ENCODE measurements around the gene DUSP14. TPM values are rescaled to one million over a fixed set of nuclear protein-coding genes. Genes with fewer than 3 reads are reported as not detected.

Gene DUSP14
- total RNA-seq, 1 experiment from 2014 or later, result 30.2 TPM

DNA sequence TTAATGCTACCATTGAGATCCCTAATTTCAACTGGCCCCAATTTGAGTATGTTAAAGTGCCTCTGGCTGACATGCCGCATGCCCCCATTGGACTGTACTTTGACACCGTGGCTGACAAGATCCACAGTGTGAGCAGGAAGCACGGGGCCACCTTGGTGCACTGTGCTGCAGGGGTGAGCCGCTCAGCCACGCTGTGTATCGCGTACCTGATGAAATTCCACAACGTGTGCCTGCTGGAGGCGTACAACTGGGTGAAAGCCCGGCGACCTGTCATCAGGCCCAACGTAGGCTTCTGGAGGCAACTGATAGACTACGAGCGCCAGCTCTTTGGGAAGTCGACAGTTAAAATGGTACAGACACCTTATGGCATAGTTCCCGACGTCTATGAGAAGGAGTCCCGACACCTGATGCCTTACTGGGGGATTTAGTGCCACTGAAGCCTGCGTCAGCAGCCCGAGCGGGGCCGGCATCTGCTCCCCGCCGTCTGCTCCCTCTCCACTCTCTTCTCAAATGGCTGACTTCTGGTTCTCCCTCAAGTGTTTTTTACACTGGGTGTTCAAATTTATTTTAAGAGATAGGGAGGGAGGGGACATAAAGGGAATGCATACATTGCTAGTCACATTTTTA is 22.9 kb downstream of the DUSP14 start:
- no peak for DNase-seq (ENCODE audit: extremely low read depth, low read depth)

DNA sequence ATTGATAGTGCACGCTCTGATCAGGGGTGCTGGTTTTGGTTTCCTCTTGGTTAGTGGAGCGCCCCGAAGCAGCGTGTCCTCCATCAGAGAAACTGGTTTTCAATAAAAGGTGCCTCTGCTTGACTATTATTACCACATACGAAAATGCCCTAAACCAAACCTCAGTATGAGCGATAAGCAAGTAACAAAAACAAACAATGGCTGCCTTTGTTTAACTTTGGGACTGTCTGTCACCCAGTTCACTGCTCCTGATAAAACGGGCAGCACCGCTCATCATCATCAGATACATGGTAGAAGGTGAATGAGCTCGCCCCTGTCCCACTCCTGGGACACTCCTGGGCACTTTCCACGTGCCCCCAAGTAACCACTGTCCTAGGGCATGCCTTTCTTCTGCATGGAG is 24.0 kb downstream of the DUSP14 start:
- DNase-seq (ENCODE audit: extremely low read depth, low read depth), result no peak

DNA sequence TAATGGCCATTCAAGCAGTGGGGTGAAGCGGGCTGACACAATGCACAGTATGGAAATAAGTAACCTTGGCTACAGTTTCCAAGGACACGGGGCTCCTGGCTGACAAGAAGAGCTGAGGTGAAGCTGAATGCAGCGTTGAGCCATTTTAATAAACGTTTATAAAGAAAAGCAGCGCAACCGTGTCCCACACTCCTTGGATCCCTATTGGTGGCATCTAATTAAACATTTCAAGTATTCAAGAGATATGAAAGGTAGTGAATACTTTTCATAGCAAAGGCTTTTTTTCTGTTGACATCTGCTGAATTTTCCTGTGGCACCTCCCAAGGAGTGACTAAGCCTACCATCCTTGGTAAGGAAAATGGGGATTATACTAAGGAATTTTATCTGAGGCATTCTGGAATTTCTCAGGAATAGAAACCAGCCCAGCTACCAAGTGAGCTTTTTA is 26.5 kb downstream of the DUSP14 start:
- no peak for DNase-seq (ENCODE audit: extremely low read depth, low read depth)

DNA sequence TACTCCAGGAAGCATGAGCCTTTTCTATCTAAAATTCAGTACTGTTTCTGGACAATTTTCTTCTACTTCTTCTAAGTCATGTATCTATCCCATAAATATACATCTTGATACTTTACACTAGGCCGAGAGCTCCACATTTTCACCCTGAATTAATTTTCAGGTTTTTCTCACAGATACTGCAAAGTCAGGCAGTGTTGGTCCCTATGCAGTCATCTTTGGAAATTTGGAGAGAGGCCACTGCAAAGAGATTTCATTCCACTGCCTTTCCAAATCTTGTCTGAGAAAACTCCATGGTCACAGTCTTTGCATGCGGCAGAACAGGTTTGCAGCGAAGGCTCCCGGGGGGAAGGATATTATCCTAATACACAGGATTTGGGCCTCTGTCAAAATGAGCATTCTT is 28.2 kb downstream of the DUSP14 start:
- DNase-seq (ENCODE audit: extremely low read depth, low read depth), result no peak

DNA sequence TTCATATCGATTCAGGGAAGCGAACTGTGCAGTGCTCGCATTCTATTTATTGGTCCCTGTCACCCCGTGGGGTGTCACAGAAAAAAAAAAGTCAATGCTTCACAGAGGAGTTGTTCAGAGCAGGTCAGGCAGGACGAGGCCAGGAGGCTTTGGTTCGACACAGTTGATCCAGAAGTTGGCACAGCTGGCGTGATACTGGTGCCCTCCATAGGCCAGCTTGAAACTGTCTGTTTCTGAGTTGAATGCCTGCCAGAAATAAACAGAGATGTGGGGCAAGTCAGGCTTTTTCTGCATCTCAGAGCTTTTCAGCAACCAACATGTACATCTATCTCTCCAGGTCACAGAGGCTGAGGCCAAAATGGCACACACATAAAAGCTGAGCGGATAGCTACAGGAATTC is 29.1 kb downstream of the DUSP14 start:
- DNase-seq (ENCODE audit: extremely low read depth, low read depth), result peak; percentile 16

DNA sequence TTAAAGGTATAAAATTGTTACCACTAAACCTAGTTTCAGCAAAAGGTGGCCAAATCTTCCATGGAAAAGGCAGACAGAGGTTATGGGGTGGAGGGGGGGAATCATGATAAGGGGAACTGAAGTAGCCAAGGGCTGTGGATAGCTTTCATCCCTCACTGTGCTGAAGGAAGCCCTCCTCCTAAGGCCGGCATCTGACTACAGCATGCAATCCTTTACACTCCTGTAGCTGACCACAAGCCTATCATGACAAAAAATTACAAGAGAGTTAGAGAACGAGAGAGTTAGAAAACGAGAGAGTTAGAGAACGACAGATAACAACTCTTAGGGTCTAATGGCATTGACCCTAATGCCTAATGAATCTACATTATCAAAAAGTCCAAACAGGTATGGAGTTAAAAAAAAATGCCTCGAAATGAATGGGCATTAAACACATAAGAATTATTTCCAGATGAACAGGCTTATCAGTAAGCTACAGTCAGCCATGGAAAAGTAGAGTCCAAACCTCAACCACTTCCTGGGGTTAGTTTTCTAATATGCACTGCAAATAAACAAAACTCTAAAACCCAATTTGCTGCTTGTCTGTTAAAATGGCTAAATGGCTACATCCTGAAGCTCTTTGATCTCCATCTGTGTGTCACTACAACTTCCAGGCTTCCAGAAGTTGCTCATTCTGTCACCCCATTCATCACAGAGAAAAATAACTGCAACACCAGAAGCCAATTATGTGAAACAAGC is 29.7 kb downstream of the DUSP14 start:
- no peak for DNase-seq (ENCODE audit: extremely low read depth, low read depth)

DNA sequence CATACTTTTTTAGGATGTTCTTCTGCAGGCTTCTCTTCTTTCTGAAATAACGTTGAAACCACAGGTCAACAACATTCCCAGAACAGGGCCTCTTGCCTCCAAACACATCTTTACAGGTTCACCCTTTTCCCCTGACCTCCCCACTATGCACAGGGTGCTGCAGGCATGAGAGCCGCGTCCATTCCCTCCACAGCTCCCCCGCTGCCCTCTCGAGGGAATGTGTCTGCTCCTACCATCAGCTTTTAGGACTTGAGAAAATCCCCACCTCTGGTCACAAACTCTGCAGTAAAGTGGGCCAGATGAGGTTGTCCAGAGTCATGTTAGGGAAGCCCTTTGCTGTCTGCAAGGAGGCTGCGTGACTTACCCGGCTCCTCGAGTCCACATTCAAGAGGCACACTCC is 30.5 kb downstream of the DUSP14 start:
- no peak for DNase-seq (ENCODE audit: extremely low read depth, low read depth)

DNA sequence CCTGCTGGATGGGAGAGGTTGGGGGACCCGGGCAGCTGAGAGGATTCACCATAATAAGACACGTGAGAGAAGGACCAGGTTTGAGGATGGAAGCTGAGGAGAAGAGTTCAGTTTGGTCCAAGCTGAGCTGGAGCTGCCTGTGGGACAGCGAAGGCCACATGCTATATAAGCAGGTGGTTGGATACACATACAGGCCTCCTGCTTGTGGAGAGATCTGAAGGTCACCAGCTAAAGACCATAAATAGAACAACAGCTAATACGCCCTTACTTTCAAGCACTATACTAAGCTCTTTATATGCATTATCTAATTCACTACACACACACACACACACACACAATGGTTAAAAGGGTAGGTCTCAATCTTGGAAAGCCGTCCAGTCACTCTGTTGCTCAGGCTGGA is 32.1 kb downstream of the DUSP14 start:
- DNase-seq (ENCODE audit: extremely low read depth, low read depth), result no peak

DNA sequence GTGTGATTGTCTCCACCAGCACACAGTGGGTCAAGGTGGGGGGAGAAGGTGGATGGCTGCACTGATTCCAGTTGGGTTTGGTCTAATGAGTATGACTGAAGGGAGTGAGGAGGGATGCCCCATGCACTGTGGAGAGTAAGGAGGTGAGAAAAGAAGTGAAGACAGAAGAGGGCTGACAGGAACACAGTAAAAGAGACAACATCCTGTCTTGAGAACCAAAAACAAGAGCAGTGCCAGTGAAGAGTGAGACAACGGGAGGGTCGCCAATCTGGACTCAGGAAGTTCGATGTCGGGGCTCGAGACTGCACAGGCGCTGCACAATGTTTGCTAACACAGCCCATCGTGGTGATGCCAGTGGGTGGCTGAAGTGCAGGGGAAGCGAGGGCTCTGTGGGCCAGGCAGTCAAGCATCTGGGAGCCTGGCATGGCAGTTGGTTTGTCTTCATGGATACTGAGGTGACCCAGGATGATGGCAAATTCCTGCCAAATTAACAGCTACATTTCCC is 34.1 kb downstream of the DUSP14 start:
- DNase-seq (ENCODE audit: extremely low read depth, low read depth), result no peak

DNA sequence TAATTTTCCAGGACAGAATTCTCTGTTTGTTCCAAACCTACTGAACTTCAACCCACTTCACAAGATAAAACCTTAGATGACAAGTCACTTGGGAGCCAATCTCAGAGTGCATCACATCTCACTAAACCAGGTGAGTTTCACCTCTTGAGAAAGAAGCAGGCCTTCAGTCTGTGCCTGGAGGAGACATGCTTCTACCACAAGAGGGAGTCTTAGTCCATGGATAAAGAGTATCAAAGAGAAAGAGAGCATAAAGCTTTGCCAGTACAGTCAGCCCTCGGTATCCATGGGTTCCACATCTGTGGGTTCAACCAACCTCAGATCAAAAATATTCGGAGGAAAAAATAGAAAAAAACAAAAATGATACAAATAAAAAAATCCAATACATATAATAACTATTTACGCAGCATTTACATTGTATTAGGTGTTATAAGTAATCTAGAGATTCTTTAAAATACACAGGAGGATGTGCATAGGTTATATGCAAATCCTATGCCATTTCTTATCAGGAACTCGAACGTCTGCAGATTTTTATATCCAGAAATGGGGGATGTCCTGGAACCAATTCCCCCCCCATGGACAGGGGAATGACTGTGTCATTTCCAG is 37.7 kb downstream of the DUSP14 start:
- DNase-seq (ENCODE audit: extremely low read depth, low read depth), result peak; percentile 61

DNA sequence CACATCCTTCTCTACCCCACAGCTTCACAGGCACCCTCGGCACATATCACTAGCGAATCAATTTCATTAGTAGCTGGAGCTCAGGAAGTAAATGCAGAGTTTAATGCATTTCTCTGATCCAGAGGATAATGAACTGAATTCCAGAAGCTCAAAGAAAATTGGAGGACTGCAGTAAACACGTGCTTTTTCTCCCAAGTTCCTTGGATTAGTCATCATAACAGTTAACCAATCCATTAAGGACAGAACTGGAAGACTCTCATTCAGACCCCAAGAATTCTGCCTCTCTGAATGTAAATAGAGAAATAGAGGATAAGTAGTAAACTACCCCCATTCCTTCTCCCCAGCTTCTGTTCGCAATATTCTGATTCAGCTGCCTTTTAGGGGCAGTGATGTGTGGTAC is 40.7 kb downstream of the DUSP14 start:
- DNase-seq (ENCODE audit: extremely low read depth, low read depth), result no peak

DNA sequence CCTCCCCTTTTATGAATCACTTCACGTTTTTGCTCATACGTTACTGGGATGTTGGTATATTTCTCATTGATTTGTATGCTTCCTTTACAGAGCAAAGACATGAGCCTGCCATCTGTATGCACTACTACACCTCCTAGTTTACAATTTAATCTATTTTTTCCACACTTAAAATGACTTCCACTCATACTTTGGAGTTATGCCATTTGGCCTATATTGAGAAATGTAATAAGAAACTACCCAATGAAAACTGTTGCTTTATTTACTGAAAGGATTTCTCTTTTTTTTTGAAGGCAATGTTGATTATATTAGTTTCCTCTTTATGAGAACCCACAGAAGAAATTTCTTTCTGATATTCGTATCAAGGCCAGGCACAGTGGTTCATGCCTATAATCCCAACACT is 43.1 kb downstream of the DUSP14 start:
- DNase-seq (ENCODE audit: extremely low read depth, low read depth), result no peak

DNA sequence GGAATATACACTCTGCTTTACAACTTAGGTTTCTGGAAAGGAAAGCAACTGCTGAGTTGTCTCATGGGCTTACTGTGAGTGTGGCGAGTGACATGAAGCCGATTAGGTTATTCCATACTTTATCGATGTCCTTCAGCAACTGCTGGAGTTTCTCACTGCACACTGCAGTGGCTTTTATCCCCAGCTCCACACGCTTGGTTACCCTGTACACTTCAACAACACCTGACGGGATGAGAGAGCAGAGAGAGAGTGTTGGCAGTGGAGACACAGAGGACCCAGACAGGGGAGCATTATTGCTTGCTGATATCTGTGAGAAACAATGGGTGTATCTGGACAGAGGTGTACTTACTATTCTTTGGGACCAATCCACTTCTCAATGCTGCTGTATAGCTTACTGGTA is 46.2 kb downstream of the DUSP14 start:
- no peak for DNase-seq (ENCODE audit: extremely low read depth, low read depth)

DNA sequence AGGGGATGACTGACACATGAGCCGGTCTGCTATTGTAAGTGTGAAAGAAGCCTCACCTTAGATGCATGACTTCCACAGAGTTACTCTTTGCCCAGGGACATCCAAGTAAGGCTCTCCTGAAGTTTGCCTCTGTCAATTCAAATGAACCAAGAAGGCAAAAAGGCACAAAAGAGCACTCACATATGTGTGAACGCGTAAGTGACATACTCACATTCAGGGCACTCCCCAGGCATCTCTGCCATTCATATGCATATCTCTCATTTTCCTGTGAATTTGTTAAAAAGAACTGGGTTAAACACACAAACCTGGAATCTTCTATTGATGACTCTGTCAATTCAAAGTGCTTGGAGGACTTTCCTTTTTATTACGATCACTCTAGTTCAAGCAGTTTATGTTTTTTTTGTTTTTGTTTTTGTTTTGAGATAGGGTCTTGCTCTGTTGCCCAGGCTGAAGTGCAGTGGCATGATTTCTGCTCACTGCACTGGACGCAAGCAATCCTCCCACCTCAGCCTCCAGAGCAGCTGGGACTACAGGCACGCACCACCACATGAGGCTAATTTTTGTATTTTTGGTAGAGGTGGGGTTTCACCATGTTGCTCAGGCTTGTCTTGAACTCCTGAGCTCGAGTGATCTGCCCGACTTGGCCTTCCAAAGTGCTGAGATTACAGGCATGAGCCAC is 49.4 kb downstream of the DUSP14 start:
- DNase-seq (ENCODE audit: extremely low read depth, low read depth), result no peak

DNA sequence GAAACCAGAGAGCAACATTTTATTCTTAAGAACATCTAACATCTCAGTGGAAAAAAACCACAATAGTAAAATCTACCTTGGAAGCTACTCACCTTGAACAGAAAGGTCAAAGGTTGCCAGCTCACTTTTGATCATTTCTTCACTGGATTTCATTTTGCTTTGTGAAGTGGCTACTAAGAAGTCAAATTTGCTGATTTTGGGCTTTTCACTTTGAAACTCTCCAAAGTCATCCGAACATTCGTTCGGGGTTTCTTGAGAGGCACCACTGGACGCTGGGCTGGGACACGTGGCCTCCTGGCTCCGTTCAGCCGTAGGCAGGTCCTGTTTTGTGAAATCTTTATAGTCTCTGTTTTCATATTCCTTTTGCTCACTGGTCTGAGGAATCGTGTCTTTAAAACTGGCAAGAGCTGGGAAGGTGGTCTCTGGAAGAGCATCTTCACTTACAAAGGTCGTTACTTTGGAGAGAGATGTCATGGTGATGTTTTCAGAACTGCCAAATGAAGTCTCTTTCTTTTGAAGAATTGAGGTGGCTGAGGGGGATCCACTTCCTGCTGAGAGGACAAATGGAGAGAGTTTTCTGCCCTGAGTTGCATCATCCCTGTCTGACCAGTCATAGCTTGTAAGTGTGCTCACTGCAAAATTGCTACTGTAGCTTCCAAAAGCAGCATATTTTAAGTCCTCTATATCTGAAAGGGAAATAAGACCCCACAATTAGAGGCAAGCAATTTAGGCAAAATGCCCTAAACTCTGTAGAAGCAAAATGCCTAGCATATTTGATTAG is 52.4 kb downstream of the DUSP14 start:
- peak; percentile 11 for DNase-seq (ENCODE audit: extremely low read depth, low read depth)

DNA sequence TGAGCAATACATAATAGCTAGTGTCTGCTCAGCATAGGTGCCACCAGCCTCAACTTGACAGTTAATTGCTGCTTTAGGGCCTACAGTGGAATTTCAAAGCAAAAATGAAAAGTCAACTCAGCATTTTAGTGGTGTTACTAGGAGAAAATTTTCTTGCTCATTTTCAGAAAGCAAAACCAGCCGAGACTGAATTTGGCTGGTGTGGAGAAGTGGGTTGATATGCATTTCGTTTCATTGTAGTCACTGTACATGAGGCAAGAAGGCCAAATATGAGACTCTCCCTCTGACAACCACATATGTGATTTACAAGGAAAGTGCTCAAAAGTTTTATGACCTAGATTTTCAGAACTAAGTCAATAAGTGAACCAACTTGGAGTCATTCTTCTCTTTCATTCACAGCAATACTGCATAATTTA is 54.0 kb downstream of the DUSP14 start:
- DNase-seq (ENCODE audit: extremely low read depth, low read depth), result no peak

DNA sequence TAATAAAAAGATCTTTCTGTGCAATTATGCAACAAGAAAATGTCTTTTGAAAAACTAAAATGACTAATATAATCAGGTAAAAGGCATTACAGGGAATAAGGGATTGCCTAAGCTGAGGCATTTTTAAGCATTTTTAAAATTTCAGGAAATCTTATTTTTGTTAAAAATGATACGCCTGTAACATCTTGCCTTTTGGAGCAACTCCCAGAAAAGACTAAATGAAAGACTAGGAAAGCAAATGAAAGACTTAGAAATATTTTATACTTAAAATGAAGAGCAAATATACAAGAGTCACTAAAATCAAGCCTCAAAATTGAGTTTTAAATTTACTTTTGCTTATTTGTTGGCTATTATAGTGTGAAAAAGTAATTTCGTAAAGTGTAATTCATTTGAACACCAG is 55.8 kb downstream of the DUSP14 start:
- DNase-seq (ENCODE audit: extremely low read depth, low read depth), result no peak

DNA sequence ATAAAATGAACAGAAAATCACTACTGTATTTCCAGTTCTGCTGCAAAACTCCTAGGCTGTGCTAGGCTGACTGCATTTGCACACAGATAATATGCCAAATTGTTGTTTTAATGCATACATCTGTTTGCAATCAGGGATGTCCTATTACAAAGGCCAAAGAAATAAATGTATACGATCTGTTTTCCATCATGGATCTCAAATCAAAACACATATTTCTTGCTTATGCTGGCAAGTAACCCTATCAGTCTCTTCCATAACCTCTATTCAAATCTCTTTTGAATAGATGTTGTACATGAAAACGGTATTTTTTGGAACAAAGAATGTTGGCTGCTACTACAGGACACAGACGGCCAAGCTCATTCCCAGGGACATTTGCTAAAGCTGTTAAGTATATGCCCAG is 56.6 kb downstream of the DUSP14 start:
- no peak for DNase-seq (ENCODE audit: extremely low read depth, low read depth)

DNA sequence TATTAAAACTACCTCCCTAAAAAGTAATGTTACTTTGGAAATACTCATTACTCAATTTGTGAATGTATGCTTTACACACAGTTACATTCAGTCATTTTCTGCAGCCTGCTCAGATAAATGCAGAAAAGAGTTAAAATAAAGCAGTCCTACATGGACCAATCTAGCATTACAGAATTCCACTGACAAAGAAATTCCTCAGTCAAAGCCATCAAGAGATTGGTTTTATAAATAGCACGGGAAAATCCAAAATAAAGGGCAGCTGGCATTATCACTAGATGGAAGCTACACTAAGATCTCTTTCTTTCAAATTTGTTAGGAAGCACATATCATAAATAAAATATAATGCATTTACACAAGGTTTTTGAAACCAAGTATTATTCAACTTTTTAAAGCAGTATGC is 58.3 kb downstream of the DUSP14 start:
- no peak for DNase-seq (ENCODE audit: extremely low read depth, low read depth)

DNA sequence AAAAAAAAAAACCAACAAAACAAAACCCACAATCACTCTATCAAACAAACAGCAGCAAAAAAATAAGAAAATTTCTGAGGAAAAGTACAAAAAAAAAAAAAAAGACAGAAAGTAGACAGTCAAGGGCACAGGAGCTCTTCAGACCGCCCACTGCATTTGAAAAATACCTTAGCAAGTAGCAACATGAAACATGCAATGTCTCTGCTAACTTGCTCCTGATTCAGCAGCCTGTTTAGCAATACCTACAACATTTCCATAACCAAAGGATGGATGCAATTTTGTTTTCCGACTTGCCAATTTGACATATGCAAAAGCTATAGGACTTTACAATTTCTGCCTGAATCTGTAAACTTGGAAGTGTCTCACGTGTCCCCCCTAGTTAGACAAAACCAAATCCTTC is 62.1 kb downstream of the DUSP14 start:
- no peak for DNase-seq (ENCODE audit: extremely low read depth, low read depth)
